ENCODE measurements around the gene TNK1. TPM values are rescaled to one million over a fixed set of nuclear protein-coding genes. Genes with fewer than 3 reads are reported as not detected.

Gene TNK1
- total RNA-seq, 1 experiment from 2014 or later, result 10.1 TPM

DNA sequence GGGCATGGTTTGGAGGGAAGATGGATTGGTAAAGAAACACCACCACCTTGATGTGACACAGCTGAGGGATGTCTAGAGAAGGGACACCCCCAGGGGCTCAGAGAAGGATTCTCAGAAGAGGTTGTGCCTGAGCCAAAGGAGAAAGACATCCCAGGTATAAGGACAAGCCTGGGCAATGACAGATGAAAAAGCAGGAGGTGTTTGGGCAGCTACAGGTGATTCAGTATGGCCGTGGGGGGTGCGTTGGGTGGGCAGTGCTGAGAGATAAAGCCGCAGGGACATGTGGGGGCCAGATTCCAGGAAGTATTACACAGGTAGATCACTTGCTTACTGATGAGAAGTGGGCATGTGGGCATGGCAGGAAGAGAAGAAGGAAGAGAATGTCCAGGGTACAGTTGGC is 19.0 kb upstream of the TNK1 start:
- no peaks in the 10 kb centered on the region for H3K79me2 ChIP-seq (ENCODE audit: insufficient read depth, low read length)
- Mint-ChIP-seq H3K36me3 (ENCODE audit: insufficient read depth in 1 of 3, low read depth in 3 of 3) (no peaks in the 10 kb centered on the region), H3K4me3 (no peak overlapping the region), H3K9me3 (no peaks in the 10 kb centered on the region), H3K4me1 (peaks cover 3 to 5% of the 10 kb centered on the region in 2 experiments; a peak in 3 of 4 replicates), H3K27ac (no peak overlapping the region; a peak in 1 of 7 replicates), H3K27me3 (ENCODE audit: low read depth) (peaks cover 6% of the 10 kb centered on the region; the same call in 1 of the 2 replicates)
- no peak overlapping the region for H3K23ac ChIP-seq (ENCODE audit: insufficient read length, low read depth, low read length)
- no peak overlapping the region for H4K5ac ChIP-seq (ENCODE audit: insufficient read length, low read depth, low read length)
- H2BK12ac ChIP-seq (ENCODE audit: insufficient read length, low read depth, low read length), result no peak overlapping the region
- no peak overlapping the region for H3T11ph ChIP-seq (ENCODE audit: low read length)
- no peak overlapping the region for H3K4ac ChIP-seq (ENCODE audit: low read depth, low read length)
- no peak overlapping the region for H3K4me2 ChIP-seq (ENCODE audit: insufficient read depth, insufficient read length, low read length)
- H2BK120ac ChIP-seq (ENCODE audit: low read depth, low read length, poor library complexity, severe bottlenecking), result no peak overlapping the region
- H4K20me1 ChIP-seq (ENCODE audit: control insufficient read depth, insufficient read depth, insufficient read length), result no peaks in the 10 kb centered on the region
- H4K8ac ChIP-seq (replicated peaks; ENCODE audit: insufficient read length, low read depth, low read length), result no peak overlapping the region
- TF ChIP-seq, protein P1, sequence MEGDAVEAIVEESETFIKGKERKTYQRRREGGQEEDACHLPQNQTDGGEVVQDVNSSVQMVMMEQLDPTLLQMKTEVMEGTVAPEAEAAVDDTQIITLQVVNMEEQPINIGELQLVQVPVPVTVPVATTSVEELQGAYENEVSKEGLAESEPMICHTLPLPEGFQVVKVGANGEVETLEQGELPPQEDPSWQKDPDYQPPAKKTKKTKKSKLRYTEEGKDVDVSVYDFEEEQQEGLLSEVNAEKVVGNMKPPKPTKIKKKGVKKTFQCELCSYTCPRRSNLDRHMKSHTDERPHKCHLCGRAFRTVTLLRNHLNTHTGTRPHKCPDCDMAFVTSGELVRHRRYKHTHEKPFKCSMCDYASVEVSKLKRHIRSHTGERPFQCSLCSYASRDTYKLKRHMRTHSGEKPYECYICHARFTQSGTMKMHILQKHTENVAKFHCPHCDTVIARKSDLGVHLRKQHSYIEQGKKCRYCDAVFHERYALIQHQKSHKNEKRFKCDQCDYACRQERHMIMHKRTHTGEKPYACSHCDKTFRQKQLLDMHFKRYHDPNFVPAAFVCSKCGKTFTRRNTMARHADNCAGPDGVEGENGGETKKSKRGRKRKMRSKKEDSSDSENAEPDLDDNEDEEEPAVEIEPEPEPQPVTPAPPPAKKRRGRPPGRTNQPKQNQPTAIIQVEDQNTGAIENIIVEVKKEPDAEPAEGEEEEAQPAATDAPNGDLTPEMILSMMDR (conservative IDR thresholded peaks at IDR 0.05), result no peak
- no peak overlapping the region for H3K56ac ChIP-seq (ENCODE audit: insufficient read length, low read depth, low read length)
- H3K23me2 ChIP-seq (ENCODE audit: insufficient read length, low read depth, low read length, poor library complexity, severe bottlenecking), result no peaks in the 10 kb centered on the region
- H3K79me1 ChIP-seq (ENCODE audit: insufficient read depth, low read depth, low read length, poor library complexity, severe bottlenecking), result no peaks in the 10 kb centered on the region
- no peaks in the 10 kb centered on the region for H3K27me3 ChIP-seq (ENCODE audit: insufficient read depth, low read length)
- no peak overlapping the region for H2AK5ac ChIP-seq (ENCODE audit: insufficient read length, low read length)
- H3K9ac ChIP-seq (ENCODE audit: extremely low read depth, insufficient read length, low read length), result no peak overlapping the region
- peaks cover 1% of the 10 kb centered on the region; the same call in 1 of the 2 replicates for H3K4me1 ChIP-seq (ENCODE audit: insufficient read depth, low read length)
- H4K91ac ChIP-seq (ENCODE audit: insufficient read length, low read depth, low read length), result no peak overlapping the region
- no peak overlapping the region for H3K14ac ChIP-seq (ENCODE audit: insufficient read depth, low read length)
- H2BK15ac ChIP-seq (ENCODE audit: low read depth, low read length), result no peak overlapping the region
- WGBS (ENCODE audit: extremely low coverage, insufficient read length, low lambda C conversion rate), result no CpG with 5 or more reads among the region's 3 CpGs
- H2BK20ac ChIP-seq (ENCODE audit: low read depth, low read length, poor library complexity, severe bottlenecking), result no peak overlapping the region
- H3K18ac ChIP-seq (ENCODE audit: insufficient read length, low read depth, low read length), result no peak overlapping the region
- DNase-seq, result no peak
- no peak overlapping the region for H2BK5ac ChIP-seq (ENCODE audit: insufficient read length, low read length)
- no peak overlapping the region for H3K27ac ChIP-seq (ENCODE audit: insufficient read length, low read depth, low read length)
- no peak overlapping the region for H2AFZ ChIP-seq (ENCODE audit: low read length)
- H3K9me3 ChIP-seq (ENCODE audit: control insufficient read depth, low read depth, low read length), result no peaks in the 10 kb centered on the region

Data from H9 (cell line).